Spleen (tissue), 11 donors: ENCODE results near the gene FDX2. TPM values are rescaled to one million over a fixed set of nuclear protein-coding genes. Genes with fewer than 3 reads are reported as not detected.
"Not testable (repeated sequence)": the region's sequence is repeated elsewhere in the genome, so short reads cannot be mapped to it uniquely, and the experiment has no call there.

ENCODE experiments used
- DNase-seq: peaks from one replicate; pipeline ENCODE4 v3.0.0-alpha.2; 2020
- H3K27ac ChIP-seq, 8 donors: fragments of 200-600 bp; sonication (generic) in 7 of 8; 1 replicate in 4 of 8; 2 replicates in 4 of 8; pipeline versions ENCODE4 v1.5.0 to v1.8.0; 2016 to 2021; ENCODE audit warnings: inconsistent platforms in 4 of 8, mild to moderate bottlenecking in 4 of 8, moderate library complexity in 1 of 8
- H3K27me3 ChIP-seq, 7 donors: fragments of 200-600 bp; sonication (generic) in 6 of 7; replicated peaks in 1 of 7; 1 replicate in 4 of 7; 2 replicates in 3 of 7; pipeline versions ENCODE4 v1.5.0 to v1.8.0; 2016 to 2021; ENCODE audit warnings: inconsistent platforms in 3 of 7, mild to moderate bottlenecking in 1 of 7
- H3K36me3 ChIP-seq, 6 donors: fragments of 200-600 bp; sonication (generic) in 5 of 6; 1 replicate in 4 of 6; 2 replicates in 2 of 6; pipeline versions ENCODE4 v1.5.0 to v1.8.0; 2016 to 2021; ENCODE audit warnings: inconsistent platforms in 2 of 6
- H3K4me1 ChIP-seq, 6 donors: fragments of 200-600 bp; sonication (generic) in 5 of 6; 1 replicate in 3 of 6; 2 replicates in 3 of 6; pipeline versions ENCODE4 v1.5.0 to v1.8.0; 2016 to 2021; ENCODE audit warnings: inconsistent platforms in 3 of 6
- H3K4me3 ChIP-seq, 8 donors: fragments of 200-600 bp; sonication (generic) in 7 of 8; 1 replicate in 4 of 8; 2 replicates in 4 of 8; pipeline versions ENCODE4 v1.5.0 to v1.8.0; 2016 to 2021; ENCODE audit warnings: inconsistent platforms in 4 of 8, mild to moderate bottlenecking in 4 of 8, moderate library complexity in 2 of 8
- H3K9me3 ChIP-seq, 8 donors: fragments of 200-600 bp; sonication (generic) in 7 of 8; 1 replicate in 4 of 8; 2 replicates in 4 of 8; pipeline versions ENCODE4 v1.5.0 to v1.8.0; 2016 to 2021; ENCODE audit warnings: inconsistent platforms in 4 of 8
- CTCF ChIP-seq, 11 experiments: fragments of 200-600 bp in 7 of 11; fragments of 450-650 bp in 4 of 11; sonication (generic) in 4 of 11; IDR thresholded peaks in 8 of 11; conservative IDR thresholded peaks in 3 of 11; 1 replicate in 7 of 11; 2 replicates in 4 of 11; pipeline versions ENCODE4 v1.4.0 to v1.8.0; 2016 to 2021; ENCODE audit warnings: antibody characterized with exemption in 11 of 11, inconsistent platforms in 4 of 11, mild to moderate bottlenecking in 1 of 11
- POLR2A ChIP-seq, 3 donors: fragments of 450-650 bp; IDR thresholded peaks; one replicate each; pipeline ENCODE4 v1.5.1; 2017; ENCODE audit warnings: antibody characterized with exemption in 3 of 3, mild to moderate bottlenecking in 1 of 3
- POLR2AphosphoS5 ChIP-seq, 3 donors: sonication (generic); formaldehyde crosslinking; IDR thresholded peaks; one replicate each; pipeline ENCODE4 v1.5.1; 2017; ENCODE audit warnings: antibody characterized with exemption in 3 of 3
- whole genome bisulfite sequencing, 5 donors: extraction: QIAGEN DNeasy Blood & Tissue Kit in 3 of 5; methylation state at CpG; one replicate each; pipeline versions ENCODE4 v1.1.5 to v1.1.7; 2013 to 2018; 5-methylcytosine and 5-hydroxymethylcytosine counted together
- intact Hi-C: fragments of 100-400 bp; cut with DNase I; formaldehyde crosslinking; loops from one replicate; pipeline ENCODE4 v1.15.0; 2023; ENCODE audit warnings: low total_unique reads
- polyA plus RNA-seq, 3 donors: library from polyadenylated mRNA; stranded (reverse); fragments of 200-250 nt; gene quantifications; one replicate each; pipeline ENCODE4 v1.2.1, GENCODE V29; 2013
- total RNA-seq, 7 donors: library from RNA; depleted of rRNA in 3 of 7; stranded (reverse); fragments of >200 nt in 3 of 7; fragmentation: NEBNext Ultra II Directional in 4 of 7; extraction: Animal tissue kit (Norgen Biotek cat#: 25700) in 4 of 7; gene quantifications; one replicate each; pipeline versions ENCODE4 v1.1.0 to v1.2.1, GENCODE V29; 2016 to 2021
- donor health status: healthy with polysubstance abuse.
- donor health status: DM: no; HTN: no; CAD: no; lungs with moderate emphysema.
- donor health status: DM: no; HTN: no; CAD: no.
- donor health status: Bipolar disorder and iron deficiency.
- donor health status: healthy.
- donor health status: DM: no; HTN: no; CAD: no.
- donor health status: DM: yes; HTN: yes; CAD: no.

The FDX2 gene
- total and polyA plus RNA-seq, 10 donors = 9.1 to 28.1 (median 14.2) TPM

GRCh38 chr19:10339380-10339960, 23.7 kb upstream of the FDX2 start, which contains the start of gene ICAM3:
Gene ICAM3, minus strand, starts transcription at chr19:10339624. Its CDS starts 10 bp downstream, at chr19:10339614.
- H3K9me3 ChIP-seq = no peaks in the 10 kb centered on the region
- TF ChIP-seq CTCF (IDR thresholded peaks at IDR 0.05 in 8 of 11, conservative IDR thresholded peaks at IDR 0.05 in 3 of 11) = no peak
- peak; percentile 79 to 83 (median 83) for TF ChIP-seq POLR2AphosphoS5 (IDR thresholded peaks at IDR 0.05)
- H3K27ac ChIP-seq = peak within 1 kb of the TSS; percentile 71 to 94 (median 86)
- H3K27me3 ChIP-seq = no peaks in the 10 kb centered on the region
- H3K4me1 ChIP-seq = peaks cover 7 to 65% (median 36%) of the 10 kb centered on the region in 6 donors
- WGBS, 5 donors = 9 to 25% (median 21%) methylated on average over 9 to 14 of the region's 14 CpGs
- peak; percentile 96 for DNase-seq
- H3K4me3 ChIP-seq = peak within 1 kb of the TSS; percentile 16 to 75 (median 47)
- intact Hi-C loops = loop anchor here (10.0 kb wide), 1 partner anchor 65 kb away; the partner anchor contains the start of gene ICAM1
- H3K36me3 ChIP-seq = peaks cover 0 to 23% (median 13%) of the 10 kb centered on the region in 6 donors

GRCh38 chr19:10338940-10339339, 23.1 kb upstream of the FDX2 start:
- Histone ChIP-seq H3K4me3 (peak overlapping the region; percentile 16 to 75 (median 47)), H3K27ac (peak overlapping the region; percentile 71 to 94 (median 86)), H3K36me3 (peaks cover 0 to 28% (median 14%) of the 10 kb centered on the region in 6 donors), H3K27me3 (no peaks in the 10 kb centered on the region), H3K4me1 (peaks cover 9 to 70% (median 41%) of the 10 kb centered on the region in 6 donors), H3K9me3 (no peaks in the 10 kb centered on the region)
- TF ChIP-seq POLR2A (IDR thresholded peaks at IDR 0.05) = no peak
- no peak for TF ChIP-seq CTCF (IDR thresholded peaks at IDR 0.05 in 8 of 11, conservative IDR thresholded peaks at IDR 0.05 in 3 of 11)
- no peak for TF ChIP-seq POLR2AphosphoS5 (IDR thresholded peaks at IDR 0.05)
- intact Hi-C loops = loop anchor here (10.0 kb wide), 1 partner anchor 64 kb away; the partner anchor contains the start of gene ICAM1
- no peak for DNase-seq
- WGBS, 5 donors = 38 to 55% (median 41%) methylated on average over 6 of the region's 6 CpGs

- intact Hi-C loops = loop anchor here (10.0 kb wide), 1 partner anchor 62 kb away; the partner anchor contains the start of gene ICAM1
- Histone ChIP-seq H3K36me3 (peaks cover 0 to 34% (median 14%) of the 10 kb centered on the region in 6 donors), H3K4me1 (peaks cover 24 to 88% (median 58%) of the 10 kb centered on the region in 6 donors), H3K27ac (peak overlapping the region in 2 of 8 donors; percentile 88 to 94)
- WGBS, 5 donors = 94 to 97% (median 95%) methylated on average over 9 of the region's 9 CpGs
- H3K9me3 ChIP-seq, H3K4me3 ChIP-seq, H3K27me3 ChIP-seq, DNase-seq: not testable (repeated sequence)
Observed at GRCh38 chr19:10336725-10337124, 20.9 kb upstream of the FDX2 start.

GRCh38 chr19:10335352-10335985, 19.7 kb upstream of the FDX2 start:
- intact Hi-C loops = loop anchor here (10.0 kb wide), 1 partner anchor 61 kb away; the partner anchor contains the start of gene ICAM1
- no peak for DNase-seq
- peaks cover 24 to 93% (median 61%) of the 10 kb centered on the region in 6 donors for H3K4me1 ChIP-seq
- H3K27me3 ChIP-seq = no peaks in the 10 kb centered on the region
- peak overlapping the region in 4 of 8 donors; percentile 93 to 95 (median 94) for H3K27ac ChIP-seq
- 71 to 85% (median 79%) methylated on average over 9 to 26 of the region's 26 CpGs for WGBS, 5 donors
- peak overlapping the region in 1 of 8 donors; percentile 91 for H3K4me3 ChIP-seq
- TF ChIP-seq POLR2AphosphoS5 (IDR thresholded peaks at IDR 0.05) (peak in 1 of 3 donors; percentile 8), CTCF (IDR thresholded peaks at IDR 0.05 in 8 of 11, conservative IDR thresholded peaks at IDR 0.05 in 3 of 11) (no peak), POLR2A (IDR thresholded peaks at IDR 0.05) (no peak)
- H3K36me3 ChIP-seq = peaks cover 0 to 43% (median 17%) of the 10 kb centered on the region in 6 donors
- no peaks in the 10 kb centered on the region for H3K9me3 ChIP-seq
